Daoy (cell line): Measurements from ENCODE around the gene USP17L17. TPM values are rescaled to one million over a fixed set of nuclear protein-coding genes. Genes with fewer than 3 reads are reported as not detected.
"Not testable (repeated sequence)": the region's sequence is repeated elsewhere in the genome, so short reads cannot be mapped to it uniquely, and the experiment has no call there.

Source experiments
- DNase-seq: peaks from one replicate; pipeline ENCODE4 v3.0.0-alpha.2; 2015; ENCODE audit warnings: low read depth
- total RNA-seq: library from RNA; depleted of rRNA; stranded (reverse); fragments of >200 nt; shearing (Covaris generic); gene quantifications from 2 replicates; pipeline ENCODE4 v1.2.3, GENCODE V29; 2014; rRNA removed

USP17L17 gene, protein sequence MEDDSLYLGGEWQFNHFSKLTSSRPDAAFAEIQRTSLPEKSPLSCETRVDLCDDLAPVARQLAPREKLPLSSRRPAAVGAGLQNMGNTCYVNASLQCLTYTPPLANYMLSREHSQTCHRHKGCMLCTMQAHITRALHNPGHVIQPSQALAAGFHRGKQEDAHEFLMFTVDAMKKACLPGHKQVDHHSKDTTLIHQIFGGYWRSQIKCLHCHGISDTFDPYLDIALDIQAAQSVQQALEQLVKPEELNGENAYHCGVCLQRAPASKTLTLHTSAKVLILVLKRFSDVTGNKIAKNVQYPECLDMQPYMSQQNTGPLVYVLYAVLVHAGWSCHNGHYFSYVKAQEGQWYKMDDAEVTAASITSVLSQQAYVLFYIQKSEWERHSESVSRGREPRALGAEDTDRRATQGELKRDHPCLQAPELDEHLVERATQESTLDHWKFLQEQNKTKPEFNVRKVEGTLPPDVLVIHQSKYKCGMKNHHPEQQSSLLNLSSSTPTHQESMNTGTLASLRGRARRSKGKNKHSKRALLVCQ
- total RNA-seq: not detected in 2 replicates

DNA sequence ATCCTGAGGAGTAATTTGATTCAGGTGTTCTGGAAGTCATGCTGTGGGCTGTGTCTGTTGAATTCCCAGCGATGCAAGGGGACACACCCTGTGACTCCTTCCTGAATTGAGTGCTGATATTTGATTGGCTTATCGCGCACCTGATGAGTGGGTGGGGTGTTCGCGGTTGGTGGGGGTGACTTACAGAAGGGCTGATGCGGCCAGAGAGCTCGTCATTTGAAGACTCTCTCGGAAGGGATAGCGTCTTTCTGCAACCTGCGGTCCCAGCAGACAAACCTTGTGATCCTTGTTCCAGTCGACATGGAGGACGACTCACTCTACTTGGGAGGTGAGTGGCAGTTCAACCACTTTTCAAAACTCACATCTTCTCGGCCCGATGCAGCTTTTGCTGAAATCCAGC lies at the start of gene USP17L17:
Gene USP17L17 (plus strand): TSS at position 301 of the 400 bp plus-strand sequence. CDS start 0 bp downstream, at position 301.
- not testable (repeated sequence) for DNase-seq

DNA sequence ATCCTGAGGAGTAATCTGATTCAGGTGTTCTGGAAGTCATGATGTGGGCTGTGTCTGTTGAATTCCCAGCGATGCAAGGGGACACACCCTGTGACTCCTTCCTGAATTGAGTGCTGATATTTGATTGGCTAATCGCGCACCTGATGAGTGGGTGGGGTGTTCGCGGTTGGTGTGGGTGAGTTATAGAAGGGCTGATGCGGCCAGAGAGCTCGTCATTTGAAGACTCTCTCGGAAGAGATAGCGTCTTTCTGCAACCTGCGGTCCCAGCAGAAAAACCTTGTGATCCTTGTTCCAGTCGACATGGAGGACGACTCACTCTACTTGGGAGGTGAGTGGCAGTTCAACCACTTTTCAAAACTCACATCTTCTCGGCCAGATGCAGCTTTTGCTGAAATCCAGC lies 33.3 kb upstream of the USP17L17 start, which contains the start of gene USP17L10:
Gene USP17L10 (plus strand): TSS at position 301 of the 400 bp plus-strand sequence. CDS start 0 bp downstream, at position 301.
- DNase-seq: not testable (repeated sequence)

DNA sequence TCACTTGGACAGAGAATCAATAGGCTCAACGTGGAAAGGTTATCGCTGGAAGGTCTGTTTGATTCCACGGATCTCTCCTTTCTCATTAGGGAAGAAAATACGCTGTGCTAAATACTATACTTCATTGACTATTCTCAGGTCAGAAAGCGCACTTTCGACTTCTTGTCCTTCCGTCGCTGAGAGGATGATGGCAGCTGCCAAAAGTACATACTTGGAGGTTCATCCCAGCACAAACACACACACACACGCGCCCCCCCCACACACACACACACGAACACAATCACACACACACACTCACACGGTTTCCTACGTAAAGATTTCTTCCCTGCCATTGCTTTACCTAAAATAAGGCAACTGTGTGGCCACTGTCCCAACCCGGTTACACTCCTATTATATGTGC lies 29.0 kb upstream of the USP17L17 start:
- not testable (repeated sequence) for DNase-seq

DNA sequence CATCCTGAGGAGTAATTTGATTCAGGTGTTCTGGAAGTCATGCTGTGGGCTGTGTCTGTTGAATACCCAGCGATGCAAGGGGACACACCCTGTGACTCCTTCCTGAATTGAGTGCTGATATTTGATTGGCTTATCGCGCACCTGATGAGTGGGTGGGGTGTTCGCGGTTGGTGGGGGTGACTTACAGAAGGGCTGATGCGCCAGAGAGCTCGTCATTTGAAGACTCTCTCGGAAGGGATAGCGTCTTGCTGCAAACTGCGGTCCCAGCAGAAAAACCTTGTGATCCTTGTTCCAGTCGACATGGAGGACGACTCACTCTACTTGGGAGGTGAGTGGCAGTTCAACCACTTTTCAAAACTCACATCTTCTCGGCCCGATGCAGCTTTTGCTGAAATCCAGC lies 28.6 kb upstream of the USP17L17 start, which contains the start of gene USP17L11:
Gene USP17L11 (plus strand): TSS at position 301 of the 400 bp plus-strand sequence. CDS start 0 bp downstream, at position 301.
- not testable (repeated sequence) for DNase-seq

DNA sequence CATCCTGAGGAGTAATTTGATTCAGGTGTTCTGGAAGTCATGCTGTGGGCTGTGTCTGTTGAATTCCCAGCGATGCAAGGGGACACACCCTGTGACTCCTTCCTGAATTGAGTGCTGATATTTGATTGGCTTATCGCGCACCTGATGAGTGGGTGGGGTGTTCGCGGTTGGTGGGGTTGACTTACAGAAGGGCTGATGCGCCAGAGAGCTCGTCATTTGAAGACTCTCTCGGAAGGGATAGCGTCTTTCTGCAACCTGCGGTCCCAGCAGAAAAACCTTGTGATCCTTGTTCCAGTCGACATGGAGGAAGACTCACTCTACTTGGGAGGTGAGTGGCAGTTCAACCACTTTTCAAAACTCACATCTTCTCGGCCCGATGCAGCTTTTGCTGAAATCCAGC lies 23.8 kb upstream of the USP17L17 start, which contains the start of gene USP17L12:
Gene USP17L12 (plus strand): TSS at position 301 of the 400 bp plus-strand sequence. CDS start 0 bp downstream, at position 301.
- DNase-seq: not testable (repeated sequence)

DNA sequence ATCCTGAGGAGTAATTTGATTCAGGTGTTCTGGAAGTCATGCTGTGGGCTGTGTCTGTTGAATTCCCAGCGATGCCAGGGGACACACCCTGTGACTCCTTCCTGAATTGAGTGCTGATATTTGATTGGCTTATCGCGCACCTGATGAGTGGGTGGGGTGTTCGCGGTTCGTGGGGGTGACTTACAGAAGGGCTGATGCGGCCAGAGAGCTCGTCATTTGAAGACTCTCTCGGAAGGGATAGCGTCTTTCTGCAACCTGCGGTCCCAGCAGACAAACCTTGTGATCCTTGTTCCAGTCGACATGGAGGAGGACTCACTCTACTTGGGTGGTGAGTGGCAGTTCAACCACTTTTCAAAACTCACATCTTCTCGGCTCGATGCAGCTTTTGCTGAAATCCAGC lies 19.1 kb upstream of the USP17L17 start, which contains the start of gene USP17L13:
Gene USP17L13 (plus strand): TSS at position 301 of the 400 bp plus-strand sequence. CDS start 0 bp downstream, at position 301.
- DNase-seq: not testable (repeated sequence)

DNA sequence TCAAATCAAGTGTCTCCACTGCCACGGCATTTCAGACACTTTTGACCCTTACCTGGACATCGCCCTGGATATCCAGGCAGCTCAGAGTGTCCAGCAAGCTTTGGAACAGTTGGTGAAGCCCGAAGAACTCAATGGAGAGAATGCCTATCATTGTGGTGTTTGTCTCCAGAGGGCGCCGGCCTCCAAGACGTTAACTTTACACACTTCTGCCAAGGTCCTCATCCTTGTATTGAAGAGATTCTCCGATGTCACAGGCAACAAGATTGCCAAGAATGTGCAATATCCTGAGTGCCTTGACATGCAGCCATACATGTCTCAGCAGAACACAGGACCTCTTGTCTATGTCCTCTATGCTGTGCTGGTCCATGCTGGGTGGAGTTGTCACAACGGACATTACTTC lies 13.4 kb upstream of the USP17L17 start:
- not testable (repeated sequence) for DNase-seq

DNA sequence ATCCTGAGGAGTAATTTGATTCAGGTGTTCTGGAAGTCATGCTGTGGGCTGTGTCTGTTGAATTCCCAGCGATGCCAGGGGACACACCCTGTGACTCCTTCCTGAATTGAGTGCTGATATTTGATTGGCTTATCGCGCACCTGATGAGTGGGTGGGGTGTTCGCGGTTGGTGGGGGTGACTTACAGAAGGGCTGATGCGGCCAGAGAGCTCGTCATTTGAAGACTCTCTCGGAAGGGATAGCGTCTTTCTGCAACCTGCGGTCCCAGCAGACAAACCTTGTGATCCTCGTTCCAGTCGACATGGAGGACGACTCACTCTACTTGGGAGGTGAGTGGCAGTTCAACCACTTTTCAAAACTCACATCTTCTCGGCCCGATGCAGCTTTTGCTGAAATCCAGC lies 9.6 kb upstream of the USP17L17 start, which contains the start of gene USP17L15:
Gene USP17L15 (plus strand): TSS at position 301 of the 400 bp plus-strand sequence. CDS start 0 bp downstream, at position 301.
- DNase-seq: not testable (repeated sequence)

DNA sequence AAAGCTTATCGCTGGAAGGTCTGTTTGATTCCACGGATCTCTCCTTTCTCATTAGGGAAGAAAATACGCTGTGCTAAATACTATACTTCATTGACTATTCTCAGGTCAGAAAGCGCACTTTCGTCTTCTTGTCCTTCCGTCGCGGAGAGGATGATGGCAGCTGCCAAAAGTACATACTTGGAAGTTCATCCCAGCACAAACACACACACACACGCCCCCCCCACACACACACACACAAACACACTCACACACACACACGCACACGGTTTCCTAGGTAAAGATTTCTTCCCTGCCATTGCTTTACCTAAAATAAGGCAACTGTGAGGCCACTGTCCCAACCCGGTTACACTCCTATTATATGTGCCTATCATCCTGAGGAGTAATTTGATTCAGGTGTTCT lies 5.2 kb upstream of the USP17L17 start:
- peak; percentile 1 for DNase-seq

DNA sequence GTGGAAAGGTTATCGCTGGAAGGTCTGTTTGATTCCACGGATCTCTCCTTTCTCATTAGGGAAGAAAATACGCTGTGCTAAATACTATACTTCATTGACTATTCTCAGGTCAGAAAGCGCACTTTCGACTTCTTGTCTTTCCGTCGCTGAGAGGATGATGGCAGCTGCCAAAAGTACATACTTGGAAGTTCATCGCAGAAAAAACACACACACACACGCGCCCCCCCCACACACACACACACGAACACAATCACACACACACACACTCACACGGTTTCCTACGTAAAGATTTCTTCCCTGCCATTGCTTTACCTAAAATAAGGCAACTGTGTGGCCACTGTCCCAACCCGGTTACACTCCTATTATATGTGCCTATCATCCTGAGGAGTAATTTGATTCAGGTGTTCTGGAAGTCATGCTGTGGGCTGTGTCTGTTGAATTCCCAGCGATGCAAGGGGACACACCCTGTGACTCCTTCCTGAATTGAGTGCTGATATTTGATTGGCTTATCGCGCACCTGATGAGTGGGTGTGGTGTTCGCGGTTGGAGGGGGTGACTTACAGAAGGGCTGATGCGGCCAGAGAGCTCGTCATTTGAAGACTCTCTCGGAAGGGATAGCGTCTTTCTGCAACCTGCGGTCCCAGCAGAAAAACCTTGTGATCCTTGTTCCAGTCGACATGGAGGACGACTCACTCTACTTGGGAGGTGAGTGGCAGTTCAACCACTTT lies 4.4 kb downstream of the USP17L17 start, which contains the start of gene USP17L18:
Gene USP17L18 (plus strand): TSS at position 678 of the 728 bp plus-strand sequence. CDS start 0 bp downstream, at position 678.
- DNase-seq: peak; percentile 2

DNA sequence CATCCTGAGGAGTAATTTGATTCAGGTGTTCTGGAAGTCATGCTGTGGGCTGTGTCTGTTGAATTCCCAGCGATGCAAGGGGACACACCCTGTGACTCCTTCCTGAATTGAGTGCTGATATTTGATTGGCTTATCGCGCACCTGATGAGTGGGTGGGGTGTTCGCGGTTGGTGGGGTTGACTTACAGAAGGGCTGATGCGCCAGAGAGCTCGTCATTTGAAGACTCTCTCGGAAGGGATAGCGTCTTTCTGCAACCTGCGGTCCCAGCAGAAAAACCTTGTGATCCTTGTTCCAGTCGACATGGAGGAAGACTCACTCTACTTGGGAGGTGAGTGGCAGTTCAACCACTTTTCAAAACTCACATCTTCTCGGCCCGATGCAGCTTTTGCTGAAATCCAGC lies 9.4 kb downstream of the USP17L17 start, which contains the start of gene USP17L19:
Gene USP17L19 (plus strand): TSS at position 301 of the 400 bp plus-strand sequence. CDS start 0 bp downstream, at position 301.
- not testable (repeated sequence) for DNase-seq

DNA sequence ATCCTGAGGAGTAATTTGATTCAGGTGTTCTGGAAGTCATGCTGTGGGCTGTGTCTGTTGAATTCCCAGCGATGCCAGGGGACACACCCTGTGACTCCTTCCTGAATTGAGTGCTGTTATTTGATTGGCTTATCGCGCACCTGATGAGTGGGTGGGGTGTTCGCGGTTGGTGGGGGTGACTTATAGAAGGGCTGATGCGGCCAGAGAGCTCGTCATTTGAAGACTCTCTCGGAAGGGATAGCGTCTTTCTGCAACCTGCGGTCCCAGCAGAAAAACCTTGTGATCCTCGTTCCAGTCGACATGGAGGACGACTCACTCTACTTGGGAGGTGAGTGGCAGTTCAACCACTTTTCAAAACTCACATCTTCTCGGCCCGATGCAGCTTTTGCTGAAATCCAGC lies 14.1 kb downstream of the USP17L17 start, which contains the start of gene USP17L20:
Gene USP17L20 (plus strand): TSS at position 301 of the 400 bp plus-strand sequence. CDS start 0 bp downstream, at position 301.
- not testable (repeated sequence) for DNase-seq

DNA sequence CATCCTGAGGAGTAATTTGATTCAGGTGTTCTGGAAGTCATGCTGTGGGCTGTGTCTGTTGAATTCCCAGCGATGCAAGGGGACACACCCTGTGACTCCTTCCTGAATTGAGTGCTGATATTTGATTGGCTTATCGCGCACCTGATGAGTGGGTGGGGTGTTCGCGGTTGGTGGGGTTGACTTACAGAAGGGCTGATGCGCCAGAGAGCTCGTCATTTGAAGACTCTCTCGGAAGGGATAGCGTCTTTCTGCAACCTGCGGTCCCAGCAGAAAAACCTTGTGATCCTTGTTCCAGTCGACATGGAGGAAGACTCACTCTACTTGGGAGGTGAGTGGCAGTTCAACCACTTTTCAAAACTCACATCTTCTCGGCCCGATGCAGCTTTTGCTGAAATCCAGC lies 18.9 kb downstream of the USP17L17 start, which contains the start of gene USP17L21:
Gene USP17L21 (plus strand): TSS at position 301 of the 400 bp plus-strand sequence. CDS start 0 bp downstream, at position 301.
- not testable (repeated sequence) for DNase-seq

DNA sequence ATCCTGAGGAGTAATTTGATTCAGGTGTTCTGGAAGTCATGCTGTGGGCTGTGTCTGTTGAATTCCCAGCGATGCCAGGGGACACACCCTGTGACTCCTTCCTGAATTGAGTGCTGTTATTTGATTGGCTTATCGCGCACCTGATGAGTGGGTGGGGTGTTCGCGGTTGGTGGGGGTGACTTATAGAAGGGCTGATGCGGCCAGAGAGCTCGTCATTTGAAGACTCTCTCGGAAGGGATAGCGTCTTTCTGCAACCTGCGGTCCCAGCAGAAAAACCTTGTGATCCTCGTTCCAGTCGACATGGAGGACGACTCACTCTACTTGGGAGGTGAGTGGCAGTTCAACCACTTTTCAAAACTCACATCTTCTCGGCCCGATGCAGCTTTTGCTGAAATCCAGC lies 23.6 kb downstream of the USP17L17 start, which contains the start of gene USP17L22:
Gene USP17L22 (plus strand): TSS at position 301 of the 400 bp plus-strand sequence. CDS start 0 bp downstream, at position 301.
- not testable (repeated sequence) for DNase-seq

DNA sequence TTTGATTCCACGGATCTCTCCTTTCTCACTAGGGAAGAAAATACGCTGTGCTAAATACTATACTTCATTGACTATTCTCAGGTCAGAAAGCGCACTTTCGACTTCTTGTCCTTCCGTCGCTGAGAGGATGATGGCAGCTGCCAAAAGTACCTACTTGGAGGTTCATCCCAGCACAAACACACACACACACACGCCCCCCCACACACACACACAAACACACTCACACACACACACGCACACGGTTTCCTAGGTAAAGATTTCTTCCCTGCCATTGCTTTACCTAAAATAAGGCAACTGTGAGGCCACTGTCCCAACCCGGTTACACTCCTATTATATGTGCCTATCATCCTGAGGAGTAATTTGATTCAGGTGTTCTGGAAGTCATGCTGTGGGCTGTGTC lies 28.0 kb downstream of the USP17L17 start:
- not testable (repeated sequence) for DNase-seq

Other genes with a start within 250 kb of the USP17L17 start
- gene FAM90A26, start 73.5 kb upstream of the USP17L17 start, total RNA-seq: not detected in 2 replicates
- not detected in 2 replicates for gene USP17L10, start 33.2 kb upstream of the USP17L17 start, total RNA-seq
- not detected in 2 replicates for gene USP17L11, start 28.5 kb upstream of the USP17L17 start, total RNA-seq
- not detected in 2 replicates for gene USP17L12, start 23.7 kb upstream of the USP17L17 start, total RNA-seq
- gene USP17L13, start 19.0 kb upstream of the USP17L17 start, total RNA-seq: not detected in 2 replicates
- 0.34 TPM in 1 of 2 replicates, not detected in the other for gene USP17L15, start 9.5 kb upstream of the USP17L17 start, total RNA-seq
- not detected in 2 replicates for gene USP17L18, start 4.8 kb downstream of the USP17L17 start, total RNA-seq
- not detected in 2 replicates for gene USP17L19, start 9.5 kb downstream of the USP17L17 start, total RNA-seq
- not detected in 2 replicates for gene USP17L20, start 14.2 kb downstream of the USP17L17 start, total RNA-seq
- not detected in 2 replicates for gene USP17L21, start 19.0 kb downstream of the USP17L17 start, total RNA-seq
- not detected in 2 replicates for gene USP17L22, start 23.7 kb downstream of the USP17L17 start, total RNA-seq
- gene USP17L24, start 81.3 kb downstream of the USP17L17 start, total RNA-seq: not detected in 2 replicates
- not detected in 2 replicates for gene USP17L25, start 86.0 kb downstream of the USP17L17 start, total RNA-seq
- not detected in 2 replicates for gene USP17L26, start 90.8 kb downstream of the USP17L17 start, total RNA-seq
- gene USP17L5, start 95.5 kb downstream of the USP17L17 start, total RNA-seq: not detected in 2 replicates
- not detected in 2 replicates for gene USP17L27, start 100.3 kb downstream of the USP17L17 start, total RNA-seq
- gene USP17L28, start 105.0 kb downstream of the USP17L17 start, total RNA-seq: not detected in 2 replicates
- gene USP17L29, start 109.8 kb downstream of the USP17L17 start, total RNA-seq: not detected in 2 replicates
- gene USP17L30, start 119.2 kb downstream of the USP17L17 start, total RNA-seq: not detected in 2 replicates
- gene DEFB131A, start 200.5 kb downstream of the USP17L17 start, total RNA-seq: not detected in 2 replicates